Choroid plexus epithelial cell (primary cell): ENCODE results near the gene KATNAL2.

Source experiments
- DNase-seq: peaks from one replicate; pipeline ENCODE4 v3.0.0-alpha.2; 2010; ENCODE audit warnings: low read depth
- H3K4me3 ChIP-seq: 2 replicates; pipeline ENCODE4 v1.5.1; 2011; ENCODE audit warnings: low read depth, mild to moderate bottlenecking, control low read depth, low read length, moderate library complexity
- TF ChIP-seq, protein P1 (sequence below): conservative IDR thresholded peaks from 2 replicates; pipeline ENCODE4 v1.5.1; 2011; ENCODE audit warnings: low read depth, mild to moderate bottlenecking, control low read depth, inconsistent platforms, low read length, moderate library complexity

KATNAL2 gene

DNA sequence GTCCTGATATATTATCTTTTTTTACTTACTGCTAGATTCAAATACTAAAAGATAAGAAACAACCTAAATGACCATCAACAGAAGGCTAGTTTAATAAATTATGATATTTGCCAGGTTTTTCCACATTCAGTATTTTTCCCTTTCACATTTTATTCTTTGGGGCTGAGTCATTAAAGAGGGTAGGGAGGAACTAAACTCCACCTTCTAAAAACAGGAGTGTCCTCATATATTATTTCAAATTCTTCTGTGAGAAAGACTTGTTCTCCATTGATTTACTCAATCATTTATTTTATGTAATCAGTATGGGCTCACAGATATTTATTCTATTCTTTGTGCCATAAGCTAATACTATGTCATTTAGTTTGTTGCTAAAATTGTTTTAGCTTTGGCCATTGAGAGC, 223.9 kb downstream of the KATNAL2 start:
- TF ChIP-seq, protein P1, sequence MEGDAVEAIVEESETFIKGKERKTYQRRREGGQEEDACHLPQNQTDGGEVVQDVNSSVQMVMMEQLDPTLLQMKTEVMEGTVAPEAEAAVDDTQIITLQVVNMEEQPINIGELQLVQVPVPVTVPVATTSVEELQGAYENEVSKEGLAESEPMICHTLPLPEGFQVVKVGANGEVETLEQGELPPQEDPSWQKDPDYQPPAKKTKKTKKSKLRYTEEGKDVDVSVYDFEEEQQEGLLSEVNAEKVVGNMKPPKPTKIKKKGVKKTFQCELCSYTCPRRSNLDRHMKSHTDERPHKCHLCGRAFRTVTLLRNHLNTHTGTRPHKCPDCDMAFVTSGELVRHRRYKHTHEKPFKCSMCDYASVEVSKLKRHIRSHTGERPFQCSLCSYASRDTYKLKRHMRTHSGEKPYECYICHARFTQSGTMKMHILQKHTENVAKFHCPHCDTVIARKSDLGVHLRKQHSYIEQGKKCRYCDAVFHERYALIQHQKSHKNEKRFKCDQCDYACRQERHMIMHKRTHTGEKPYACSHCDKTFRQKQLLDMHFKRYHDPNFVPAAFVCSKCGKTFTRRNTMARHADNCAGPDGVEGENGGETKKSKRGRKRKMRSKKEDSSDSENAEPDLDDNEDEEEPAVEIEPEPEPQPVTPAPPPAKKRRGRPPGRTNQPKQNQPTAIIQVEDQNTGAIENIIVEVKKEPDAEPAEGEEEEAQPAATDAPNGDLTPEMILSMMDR = no peak
- H3K4me3 ChIP-seq = no peak overlapping the region
- no peak for DNase-seq

DNA sequence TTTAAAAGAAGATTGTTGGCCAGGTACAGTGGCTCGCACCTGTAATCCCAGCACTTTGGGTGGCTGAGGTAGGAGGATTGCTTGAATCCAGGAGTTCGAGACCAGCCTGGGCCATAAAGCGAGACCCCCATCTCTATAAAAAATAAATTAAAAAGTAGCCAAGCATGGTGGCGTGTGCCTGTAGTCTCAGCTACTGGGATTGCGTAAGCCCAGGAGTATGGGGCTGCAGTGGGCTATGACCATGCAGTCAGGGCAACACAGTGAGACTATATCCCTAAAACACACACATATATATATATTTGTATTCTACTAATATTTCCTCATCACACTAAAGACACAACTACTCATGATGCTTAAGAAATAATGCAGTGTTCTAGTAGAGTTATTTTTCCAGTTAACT, 225.8 kb downstream of the KATNAL2 start:
- no peak for DNase-seq
- TF ChIP-seq, protein P1 = no peak
- H3K4me3 ChIP-seq = no peak overlapping the region

DNA sequence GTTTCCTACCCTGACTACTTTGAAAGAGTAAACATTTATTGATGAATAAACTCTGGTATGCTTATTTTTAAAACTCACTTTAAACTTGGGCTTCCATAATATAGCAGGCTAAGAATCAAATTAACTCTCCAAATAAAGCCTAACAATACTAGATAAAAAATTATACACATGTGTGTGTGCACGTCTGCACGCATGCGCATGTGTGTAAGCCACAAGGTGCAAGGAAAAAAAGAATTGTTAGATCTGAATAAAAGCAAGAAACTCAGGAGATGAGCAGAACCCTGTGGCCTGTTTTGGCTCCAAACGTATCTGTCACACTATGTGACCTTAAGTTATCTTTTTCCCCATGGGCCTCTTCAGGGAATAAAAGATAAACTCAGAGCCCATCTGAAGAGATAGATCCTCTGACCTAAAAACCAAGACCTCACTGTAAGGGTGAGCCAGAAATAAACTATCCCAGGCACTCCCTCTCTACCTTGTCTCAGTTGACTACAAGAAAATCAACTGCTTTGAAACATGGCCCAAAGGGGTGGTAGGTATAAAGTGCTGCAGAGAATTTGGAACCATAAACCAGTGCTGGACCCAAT, 226.6 kb downstream of the KATNAL2 start:
- DNase-seq = no peak
- H3K4me3 ChIP-seq = no peak overlapping the region
- TF ChIP-seq, protein P1 = no peak

DNA sequence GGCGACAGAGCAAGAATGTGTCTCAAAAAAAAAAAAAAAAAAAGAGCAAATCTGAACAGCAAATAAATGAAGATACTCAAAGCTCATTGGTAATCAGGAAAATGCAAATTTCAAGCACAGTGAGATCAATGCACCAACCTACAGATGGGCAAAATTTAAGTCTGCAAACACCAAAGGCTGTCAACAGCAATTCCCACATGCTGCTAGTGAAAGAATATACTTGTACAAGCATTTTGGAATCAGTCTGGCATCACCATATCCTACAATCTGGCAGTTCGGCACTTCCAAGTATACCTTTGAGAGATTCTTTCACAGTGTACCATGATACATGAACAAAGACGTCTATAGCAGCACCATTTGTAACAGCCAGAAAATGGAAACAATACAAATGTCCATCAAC, 228.8 kb downstream of the KATNAL2 start:
- H3K4me3 ChIP-seq = no peak overlapping the region
- DNase-seq = no peak
- TF ChIP-seq, protein P1 = no peak

- no peak for DNase-seq
- H3K4me3 ChIP-seq = peak overlapping the region; percentile 87
- TF ChIP-seq, protein P1 = no peak
Measured at GRCh38 chr18:47149457-47150028, 232.1 kb downstream of the KATNAL2 start.

DNA sequence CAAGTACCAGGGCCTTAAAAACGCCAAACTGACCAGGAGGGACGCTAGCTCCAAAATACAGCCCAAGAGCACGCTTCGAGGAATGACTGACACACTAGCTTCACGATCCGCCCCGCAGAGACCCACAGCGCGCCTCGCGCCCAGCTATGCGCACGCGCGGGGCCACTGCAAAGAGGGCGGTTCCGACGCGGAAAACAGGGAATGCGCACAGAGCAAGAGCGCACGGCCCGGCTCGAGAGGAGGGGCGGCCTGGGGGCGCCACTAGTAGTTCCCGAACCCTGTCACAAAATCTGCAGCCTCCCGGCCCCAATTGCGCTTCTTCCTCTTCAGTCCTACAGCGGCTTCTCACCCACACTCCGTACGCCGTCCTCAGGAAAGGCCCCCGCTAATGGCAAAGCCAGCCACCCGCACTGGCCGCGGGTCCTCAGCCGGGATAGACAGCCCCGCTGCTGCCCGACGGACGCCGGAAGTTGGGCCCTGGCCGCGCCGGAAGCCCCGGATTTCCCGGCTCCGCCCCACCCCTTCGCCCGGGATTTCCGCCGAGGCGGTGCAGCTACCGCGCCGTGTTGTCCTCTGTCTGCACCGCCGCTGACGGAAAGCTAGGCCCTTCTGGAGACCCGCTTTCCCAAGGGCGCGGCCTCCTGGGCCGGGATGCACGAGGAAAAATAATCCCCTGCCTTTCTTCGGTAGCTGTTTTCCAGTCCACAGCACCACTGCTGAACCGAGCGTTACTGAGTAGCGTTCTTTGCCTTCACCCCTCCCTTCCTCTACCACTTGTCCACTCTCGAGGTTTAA, 232.8 kb downstream of the KATNAL2 start, which contains the start of gene HDHD2:
Gene HDHD2, minus strand, starts transcription at position 472 of the 795 bp plus-strand sequence. CDS start 14,061 bp downstream, outside the sequence.
- DNase-seq = peak; percentile 80
- TF ChIP-seq, protein P1 = no peak
- H3K4me3 ChIP-seq = peak within 1 kb of the TSS; percentile 87
